ENCODE data around the gene FHL2. TPM values are rescaled to one million over a fixed set of nuclear protein-coding genes. Genes with fewer than 3 reads are reported as not detected.

The FHL2 gene
- total and polyA plus RNA-seq, 2 of the 13 experiments (the other 11 are each of a cell fraction or from before 2014, with no cell fraction given), result 1.9 to 74.8 TPM

DNA sequence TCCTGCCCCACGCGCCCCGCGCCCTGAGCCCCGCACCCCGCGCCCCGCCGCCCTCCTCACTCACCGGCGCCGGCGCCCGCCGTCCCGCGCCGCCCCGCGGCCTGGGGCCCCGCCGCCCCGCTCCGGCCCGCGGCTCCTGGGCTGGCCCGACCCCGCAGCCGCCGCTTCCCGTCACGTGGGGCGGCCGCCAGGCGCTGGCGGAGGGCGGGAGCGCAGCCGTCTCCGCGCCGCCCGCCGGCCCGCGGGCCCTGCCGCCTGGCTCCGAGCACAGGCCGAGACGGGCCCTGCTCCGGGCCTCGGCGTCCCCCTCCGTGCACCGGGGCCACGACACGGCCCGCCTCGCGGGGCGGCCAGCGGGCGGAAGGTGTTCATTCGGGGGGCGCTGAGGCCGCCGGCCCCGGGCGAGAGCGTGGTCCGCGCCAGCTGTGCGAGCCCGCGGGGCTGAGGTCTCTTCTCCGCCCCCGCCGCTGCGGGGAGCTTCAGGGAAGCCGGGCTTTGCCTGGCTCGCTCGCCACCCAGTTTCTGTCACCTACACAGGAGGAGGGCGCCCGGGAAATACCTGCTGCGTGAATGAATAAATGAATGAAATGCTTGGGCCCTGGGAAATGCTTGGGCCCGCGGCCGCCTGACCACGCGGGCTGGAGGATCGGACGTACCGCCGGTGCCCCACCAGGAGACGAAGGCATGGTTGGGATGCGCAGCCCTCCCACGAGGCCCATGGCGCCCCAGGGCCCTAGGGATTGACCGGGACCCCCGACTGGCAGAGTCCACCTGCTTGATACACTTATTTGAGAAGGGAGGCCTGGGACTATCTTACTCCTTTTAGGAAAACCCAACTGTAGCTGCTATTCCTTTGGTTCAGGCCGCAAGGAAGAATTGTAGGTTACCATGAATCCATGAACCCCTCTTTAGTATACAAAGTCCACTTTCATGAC lies 69.0 kb downstream of the FHL2 start, which contains the start of gene TGFBRAP1 (continued):
- TF ChIP-seq REST (IDR thresholded peaks at IDR 0.05; ENCODE audit: borderline replicate concordance in 1 of 2, low read depth in 1 of 2, low read length in 2 of 2) (no peak), TAF1 (CRISPR knock-in tag; IDR thresholded peaks at IDR 0.05) (peak; percentile 70), PRMT3 (CRISPR knock-in tag; IDR thresholded peaks at IDR 0.05; ENCODE audit: borderline replicate concordance, low read depth) (no peak), PHB2 (IDR thresholded peaks at IDR 0.05; ENCODE audit: partially characterized antibody) (no peak), ZFAT (CRISPR knock-in tag; conservative IDR thresholded peaks at IDR 0.05) (peak; percentile 90; the same call in 1 of the 2 replicates), MXD3 (CRISPR knock-in tag; IDR thresholded peaks at IDR 0.05) (peak; percentile 94), ZSCAN21 (CRISPR knock-in tag; IDR thresholded peaks at IDR 0.05; ENCODE audit: borderline replicate concordance) (peak; percentile 48)
- TF ChIP-seq, protein P1, sequence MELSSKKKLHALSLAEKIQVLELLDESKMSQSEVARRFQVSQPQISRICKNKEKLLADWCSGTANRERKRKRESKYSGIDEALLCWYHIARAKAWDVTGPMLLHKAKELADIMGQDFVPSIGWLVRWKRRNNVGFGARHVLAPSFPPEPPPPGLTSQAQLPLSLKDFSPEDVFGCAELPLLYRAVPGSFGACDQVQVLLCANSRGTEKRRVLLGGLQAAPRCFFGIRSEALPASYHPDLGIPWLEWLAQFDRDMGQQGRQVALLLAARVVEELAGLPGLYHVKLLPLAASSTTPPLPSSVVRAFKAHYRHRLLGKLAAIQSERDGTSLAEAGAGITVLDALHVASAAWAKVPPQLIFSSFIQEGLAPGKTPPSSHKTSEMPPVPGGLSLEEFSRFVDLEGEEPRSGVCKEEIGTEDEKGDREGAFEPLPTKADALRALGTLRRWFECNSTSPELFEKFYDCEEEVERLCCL (CRISPR knock-in tag; IDR thresholded peaks at IDR 0.05; ENCODE audit: borderline replicate concordance), result peak; percentile 76; the same call in 1 of the 2 replicates
- TF ChIP-seq, protein P2, sequence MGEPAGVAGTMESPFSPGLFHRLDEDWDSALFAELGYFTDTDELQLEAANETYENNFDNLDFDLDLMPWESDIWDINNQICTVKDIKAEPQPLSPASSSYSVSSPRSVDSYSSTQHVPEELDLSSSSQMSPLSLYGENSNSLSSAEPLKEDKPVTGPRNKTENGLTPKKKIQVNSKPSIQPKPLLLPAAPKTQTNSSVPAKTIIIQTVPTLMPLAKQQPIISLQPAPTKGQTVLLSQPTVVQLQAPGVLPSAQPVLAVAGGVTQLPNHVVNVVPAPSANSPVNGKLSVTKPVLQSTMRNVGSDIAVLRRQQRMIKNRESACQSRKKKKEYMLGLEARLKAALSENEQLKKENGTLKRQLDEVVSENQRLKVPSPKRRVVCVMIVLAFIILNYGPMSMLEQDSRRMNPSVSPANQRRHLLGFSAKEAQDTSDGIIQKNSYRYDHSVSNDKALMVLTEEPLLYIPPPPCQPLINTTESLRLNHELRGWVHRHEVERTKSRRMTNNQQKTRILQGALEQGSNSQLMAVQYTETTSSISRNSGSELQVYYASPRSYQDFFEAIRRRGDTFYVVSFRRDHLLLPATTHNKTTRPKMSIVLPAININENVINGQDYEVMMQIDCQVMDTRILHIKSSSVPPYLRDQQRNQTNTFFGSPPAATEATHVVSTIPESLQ (CRISPR knock-in tag; conservative IDR thresholded peaks at IDR 0.05), result no peak
- TF ChIP-seq, protein P3, sequence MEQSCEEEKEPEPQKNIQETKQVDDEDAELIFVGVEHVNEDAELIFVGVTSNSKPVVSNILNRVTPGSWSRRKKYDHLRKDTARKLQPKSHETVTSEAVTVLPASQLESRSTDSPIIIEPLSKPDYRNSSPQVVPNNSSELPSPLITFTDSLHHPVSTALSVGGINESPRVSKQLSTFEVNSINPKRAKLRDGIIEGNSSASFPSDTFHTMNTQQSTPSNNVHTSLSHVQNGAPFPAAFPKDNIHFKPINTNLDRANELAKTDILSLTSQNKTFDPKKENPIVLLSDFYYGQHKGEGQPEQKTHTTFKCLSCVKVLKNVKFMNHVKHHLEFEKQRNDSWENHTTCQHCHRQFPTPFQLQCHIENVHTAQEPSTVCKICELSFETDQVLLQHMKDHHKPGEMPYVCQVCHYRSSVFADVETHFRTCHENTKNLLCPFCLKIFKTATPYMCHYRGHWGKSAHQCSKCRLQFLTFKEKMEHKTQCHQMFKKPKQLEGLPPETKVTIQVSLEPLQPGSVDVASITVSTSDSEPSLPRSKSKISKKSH (CRISPR knock-in tag; IDR thresholded peaks at IDR 0.05; ENCODE audit: borderline replicate concordance), result peak; percentile 93
- TF ChIP-seq, protein P4, sequence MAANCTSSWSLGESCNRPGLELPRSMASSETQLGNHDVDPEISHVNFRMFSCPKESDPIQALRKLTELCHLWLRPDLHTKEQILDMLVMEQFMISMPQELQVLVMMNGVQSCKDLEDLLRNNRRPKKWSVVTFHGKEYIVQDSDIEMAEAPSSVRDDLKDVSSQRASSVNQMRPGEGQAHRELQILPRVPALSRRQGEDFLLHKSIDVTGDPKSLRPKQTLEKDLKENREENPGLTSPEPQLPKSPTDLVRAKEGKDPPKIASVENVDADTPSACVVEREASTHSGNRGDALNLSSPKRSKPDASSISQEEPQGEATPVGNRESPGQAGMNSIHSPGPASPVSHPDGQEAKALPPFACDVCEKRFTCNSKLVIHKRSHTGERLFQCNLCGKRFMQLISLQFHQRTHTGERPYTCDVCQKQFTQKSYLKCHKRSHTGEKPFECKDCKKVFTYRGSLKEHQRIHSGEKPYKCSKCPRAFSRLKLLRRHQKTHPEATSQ (CRISPR knock-in tag; IDR thresholded peaks at IDR 0.05; ENCODE audit: borderline replicate concordance), result 0 out of 2 replicates have a peak, but pooled peaks have one; percentile 47
- TF ChIP-seq, protein P5, sequence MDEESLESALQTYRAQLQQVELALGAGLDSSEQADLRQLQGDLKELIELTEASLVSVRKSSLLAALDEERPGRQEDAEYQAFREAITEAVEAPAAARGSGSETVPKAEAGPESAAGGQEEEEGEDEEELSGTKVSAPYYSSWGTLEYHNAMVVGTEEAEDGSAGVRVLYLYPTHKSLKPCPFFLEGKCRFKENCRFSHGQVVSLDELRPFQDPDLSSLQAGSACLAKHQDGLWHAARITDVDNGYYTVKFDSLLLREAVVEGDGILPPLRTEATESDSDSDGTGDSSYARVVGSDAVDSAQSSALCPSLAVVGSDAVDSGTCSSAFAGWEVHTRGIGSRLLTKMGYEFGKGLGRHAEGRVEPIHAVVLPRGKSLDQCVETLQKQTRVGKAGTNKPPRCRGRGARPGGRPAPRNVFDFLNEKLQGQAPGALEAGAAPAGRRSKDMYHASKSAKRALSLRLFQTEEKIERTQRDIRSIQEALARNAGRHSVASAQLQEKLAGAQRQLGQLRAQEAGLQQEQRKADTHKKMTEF (CRISPR knock-in tag; IDR thresholded peaks at IDR 0.05), result no peak; the same call in 1 of the 2 replicates

Data from HepG2 (cell line).